WTC11 (cell line): Measurements from ENCODE around the gene CDH12. TPM values are rescaled to one million over a fixed set of nuclear protein-coding genes. Genes with fewer than 3 reads are reported as not detected.

ENCODE experiments used
- ATAC-seq: fragments of 200-7000 bp; cut with Tn5 transposase; 2 replicates; pipeline ENCODE4 v1.10.0; 2021; ENCODE audit warnings: mild to moderate bottlenecking, moderate library complexity
- CTCF ChIA-PET: fragments of 300-600 bp; sonication (Branson Sonifier 250); formaldehyde crosslinking; loops from one replicate; lab custom pipeline; 2021; ENCODE audit warnings: antibody characterized with exemption; lab: Charles Lee
- POLR2A ChIA-PET: fragments of 350-600 bp; sonication (Branson Sonifier 250); formaldehyde crosslinking; loops from one replicate; lab custom pipeline; 2021; ENCODE audit warnings: antibody characterized with exemption; lab: Charles Lee
- DNase-seq: peaks from one replicate; pipeline ENCODE4 v3.0.0; 2021; ENCODE audit warnings: low spot score
- H3K27ac Mint-ChIP-seq: 2 replicates; pipeline ENCODE4 v1.8.0; 2021; ENCODE audit warnings: mixed read lengths
- H3K27me3 Mint-ChIP-seq: 2 replicates; pipeline ENCODE4 v1.8.0; 2021; ENCODE audit warnings: low read depth, mild to moderate bottlenecking, moderate library complexity, mixed read lengths
- H3K36me3 Mint-ChIP-seq: 2 replicates; pipeline ENCODE4 v1.8.0; 2021; ENCODE audit warnings: mixed read lengths
- H3K4me1 Mint-ChIP-seq: 2 replicates; pipeline ENCODE4 v1.8.0; 2022; ENCODE audit warnings: mixed read lengths
- H3K4me3 Mint-ChIP-seq: 2 replicates; pipeline ENCODE4 v1.8.0; 2021; ENCODE audit warnings: mild to moderate bottlenecking, moderate library complexity, mixed read lengths
- H3K9me3 Mint-ChIP-seq: 2 replicates; pipeline ENCODE4 v1.8.0; 2021; ENCODE audit warnings: mixed read lengths
- CBFB ChIP-seq: sonication (generic); formaldehyde crosslinking; IDR thresholded peaks from 2 replicates; pipeline ENCODE4 v1.8.1; 2022; ENCODE audit warnings: mild to moderate bottlenecking, low read depth, missing genetic modification reagents
- CDX4 ChIP-seq: fragments of 250-450 bp; sonication (Bioruptor Pico); IDR thresholded peaks from 2 replicates; pipeline ENCODE4 v1.9.0; 2021; ENCODE audit warnings: moderate library complexity, mild to moderate bottlenecking, inconsistent platforms, borderline replicate concordance
- FOXP4 ChIP-seq: sonication (generic); formaldehyde crosslinking; IDR thresholded peaks from 2 replicates; pipeline ENCODE4 v1.8.0; 2022; ENCODE audit warnings: mild to moderate bottlenecking, missing genetic modification reagents
- JUN ChIP-seq: sonication (generic); formaldehyde crosslinking; IDR thresholded peaks from 2 replicates; pipeline ENCODE4 v1.8.0; 2023; ENCODE audit warnings: mild to moderate bottlenecking, missing genetic modification reagents
- NFATC4 ChIP-seq: fragments of 250-450 bp; sonication (Bioruptor Pico); IDR thresholded peaks from 2 replicates; pipeline ENCODE4 v1.9.0; 2021; ENCODE audit warnings: mild to moderate bottlenecking
- NR3C1 ChIP-seq: sonication (generic); formaldehyde crosslinking; conservative IDR thresholded peaks from 2 replicates; pipeline ENCODE4 v1.8.1; 2023; ENCODE audit warnings: low read depth, mild to moderate bottlenecking, missing genetic modification reagents
- ZNF416 ChIP-seq: fragments of 250-450 bp; sonication (Bioruptor Pico); IDR thresholded peaks from 2 replicates; pipeline ENCODE4 v1.9.0; 2021; ENCODE audit warnings: mild to moderate bottlenecking, inconsistent platforms
- ZNF671 ChIP-seq: fragments of 250-450 bp; sonication (Bioruptor Pico); IDR thresholded peaks from 2 replicates; pipeline ENCODE4 v1.8.0; 2021; ENCODE audit warnings: mild to moderate bottlenecking
- total RNA-seq: library from RNA; stranded (reverse); gene quantifications from 3 replicates; pipeline ENCODE4 v1.2.3, GENCODE V29; 2021
- TF ChIP-seq, protein P1 (sequence below): sonication (generic); formaldehyde crosslinking; IDR thresholded peaks from 2 replicates; pipeline ENCODE4 v1.8.1; 2023; ENCODE audit warnings: mild to moderate bottlenecking, missing genetic modification reagents
- TF ChIP-seq, protein P2 (sequence below): sonication (generic); formaldehyde crosslinking; IDR thresholded peaks from 2 replicates; pipeline ENCODE4 v1.8.1; 2022; ENCODE audit warnings: missing genetic modification reagents, borderline replicate concordance
- TF ChIP-seq, protein P3 (sequence below): sonication (generic); formaldehyde crosslinking; IDR thresholded peaks from 2 replicates; pipeline ENCODE4 v1.8.0; 2022; ENCODE audit warnings: missing genetic modification reagents
- TF ChIP-seq, protein P4 (sequence below): sonication (generic); formaldehyde crosslinking; conservative IDR thresholded peaks from 2 replicates; pipeline ENCODE4 v1.8.1; 2022; ENCODE audit warnings: mild to moderate bottlenecking, missing genetic modification reagents
- TF ChIP-seq, protein P5 (sequence below): sonication (generic); formaldehyde crosslinking; IDR thresholded peaks from 2 replicates; pipeline ENCODE4 v1.8.0; 2022; ENCODE audit warnings: mild to moderate bottlenecking, missing genetic modification reagents
- TF ChIP-seq, protein P6 (sequence below): sonication (generic); formaldehyde crosslinking; IDR thresholded peaks from 2 replicates; pipeline ENCODE4 v1.8.1; 2022; ENCODE audit warnings: low read depth, mild to moderate bottlenecking, moderate library complexity, missing genetic modification reagents, borderline replicate concordance

Gene CDH12
- total RNA-seq, 1 experiment from 2014 or later, result not detected

- ChIA-PET POLR2A (no interaction called here), CTCF (no interaction called here)
- Mint-ChIP-seq H3K36me3 (no peaks in the 10 kb centered on the region), H3K27me3 (no peaks in the 10 kb centered on the region), H3K9me3 (no peaks in the 10 kb centered on the region), H3K27ac (no peak overlapping the region), H3K4me3 (no peak overlapping the region), H3K4me1 (0 out of 2 replicates have a peak, but pooled peaks cover 4% of the 10 kb centered on the region)
- TF ChIP-seq CBFB (CRISPR knock-in tag) (no peak), JUN (CRISPR knock-in tag) (no peak), ZNF416 (no peak), NR3C1 (CRISPR knock-in tag) (no peak), FOXP4 (no peak), NFATC4 (CRISPR knock-in tag) (no peak), CDX4 (CRISPR knock-in tag) (no peak), ZNF671 (CRISPR knock-in tag) (no peak)
- TF ChIP-seq, protein P1, sequence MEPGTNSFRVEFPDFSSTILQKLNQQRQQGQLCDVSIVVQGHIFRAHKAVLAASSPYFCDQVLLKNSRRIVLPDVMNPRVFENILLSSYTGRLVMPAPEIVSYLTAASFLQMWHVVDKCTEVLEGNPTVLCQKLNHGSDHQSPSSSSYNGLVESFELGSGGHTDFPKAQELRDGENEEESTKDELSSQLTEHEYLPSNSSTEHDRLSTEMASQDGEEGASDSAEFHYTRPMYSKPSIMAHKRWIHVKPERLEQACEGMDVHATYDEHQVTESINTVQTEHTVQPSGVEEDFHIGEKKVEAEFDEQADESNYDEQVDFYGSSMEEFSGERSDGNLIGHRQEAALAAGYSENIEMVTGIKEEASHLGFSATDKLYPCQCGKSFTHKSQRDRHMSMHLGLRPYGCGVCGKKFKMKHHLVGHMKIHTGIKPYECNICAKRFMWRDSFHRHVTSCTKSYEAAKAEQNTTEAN (CRISPR knock-in tag), result no peak
- TF ChIP-seq, protein P2, sequence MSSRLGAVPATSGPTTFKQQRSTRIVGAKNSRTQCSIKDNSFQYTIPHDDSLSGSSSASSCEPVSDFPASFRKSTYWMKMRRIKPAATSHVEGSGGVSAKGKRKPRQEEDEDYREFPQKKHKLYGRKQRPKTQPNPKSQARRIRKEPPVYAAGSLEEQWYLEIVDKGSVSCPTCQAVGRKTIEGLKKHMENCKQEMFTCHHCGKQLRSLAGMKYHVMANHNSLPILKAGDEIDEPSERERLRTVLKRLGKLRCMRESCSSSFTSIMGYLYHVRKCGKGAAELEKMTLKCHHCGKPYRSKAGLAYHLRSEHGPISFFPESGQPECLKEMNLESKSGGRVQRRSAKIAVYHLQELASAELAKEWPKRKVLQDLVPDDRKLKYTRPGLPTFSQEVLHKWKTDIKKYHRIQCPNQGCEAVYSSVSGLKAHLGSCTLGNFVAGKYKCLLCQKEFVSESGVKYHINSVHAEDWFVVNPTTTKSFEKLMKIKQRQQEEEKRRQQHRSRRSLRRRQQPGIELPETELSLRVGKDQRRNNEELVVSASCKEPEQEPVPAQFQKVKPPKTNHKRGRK (CRISPR knock-in tag), result no peak
- TF ChIP-seq, protein P3, sequence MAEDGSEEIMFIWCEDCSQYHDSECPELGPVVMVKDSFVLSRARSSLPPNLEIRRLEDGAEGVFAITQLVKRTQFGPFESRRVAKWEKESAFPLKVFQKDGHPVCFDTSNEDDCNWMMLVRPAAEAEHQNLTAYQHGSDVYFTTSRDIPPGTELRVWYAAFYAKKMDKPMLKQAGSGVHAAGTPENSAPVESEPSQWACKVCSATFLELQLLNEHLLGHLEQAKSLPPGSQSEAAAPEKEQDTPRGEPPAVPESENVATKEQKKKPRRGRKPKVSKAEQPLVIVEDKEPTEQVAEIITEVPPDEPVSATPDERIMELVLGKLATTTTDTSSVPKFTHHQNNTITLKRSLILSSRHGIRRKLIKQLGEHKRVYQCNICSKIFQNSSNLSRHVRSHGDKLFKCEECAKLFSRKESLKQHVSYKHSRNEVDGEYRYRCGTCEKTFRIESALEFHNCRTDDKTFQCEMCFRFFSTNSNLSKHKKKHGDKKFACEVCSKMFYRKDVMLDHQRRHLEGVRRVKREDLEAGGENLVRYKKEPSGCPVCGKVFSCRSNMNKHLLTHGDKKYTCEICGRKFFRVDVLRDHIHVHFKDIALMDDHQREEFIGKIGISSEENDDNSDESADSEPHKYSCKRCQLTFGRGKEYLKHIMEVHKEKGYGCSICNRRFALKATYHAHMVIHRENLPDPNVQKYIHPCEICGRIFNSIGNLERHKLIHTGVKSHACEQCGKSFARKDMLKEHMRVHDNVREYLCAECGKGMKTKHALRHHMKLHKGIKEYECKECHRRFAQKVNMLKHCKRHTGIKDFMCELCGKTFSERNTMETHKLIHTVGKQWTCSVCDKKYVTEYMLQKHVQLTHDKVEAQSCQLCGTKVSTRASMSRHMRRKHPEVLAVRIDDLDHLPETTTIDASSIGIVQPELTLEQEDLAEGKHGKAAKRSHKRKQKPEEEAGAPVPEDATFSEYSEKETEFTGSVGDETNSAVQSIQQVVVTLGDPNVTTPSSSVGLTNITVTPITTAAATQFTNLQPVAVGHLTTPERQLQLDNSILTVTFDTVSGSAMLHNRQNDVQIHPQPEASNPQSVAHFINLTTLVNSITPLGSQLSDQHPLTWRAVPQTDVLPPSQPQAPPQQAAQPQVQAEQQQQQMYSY (CRISPR knock-in tag), result no peak
- TF ChIP-seq, protein P4, sequence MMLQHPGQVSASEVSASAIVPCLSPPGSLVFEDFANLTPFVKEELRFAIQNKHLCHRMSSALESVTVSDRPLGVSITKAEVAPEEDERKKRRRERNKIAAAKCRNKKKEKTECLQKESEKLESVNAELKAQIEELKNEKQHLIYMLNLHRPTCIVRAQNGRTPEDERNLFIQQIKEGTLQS, result no peak
- TF ChIP-seq, protein P5, sequence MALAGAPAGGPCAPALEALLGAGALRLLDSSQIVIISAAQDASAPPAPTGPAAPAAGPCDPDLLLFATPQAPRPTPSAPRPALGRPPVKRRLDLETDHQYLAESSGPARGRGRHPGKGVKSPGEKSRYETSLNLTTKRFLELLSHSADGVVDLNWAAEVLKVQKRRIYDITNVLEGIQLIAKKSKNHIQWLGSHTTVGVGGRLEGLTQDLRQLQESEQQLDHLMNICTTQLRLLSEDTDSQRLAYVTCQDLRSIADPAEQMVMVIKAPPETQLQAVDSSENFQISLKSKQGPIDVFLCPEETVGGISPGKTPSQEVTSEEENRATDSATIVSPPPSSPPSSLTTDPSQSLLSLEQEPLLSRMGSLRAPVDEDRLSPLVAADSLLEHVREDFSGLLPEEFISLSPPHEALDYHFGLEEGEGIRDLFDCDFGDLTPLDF, result no peak
- TF ChIP-seq, protein P6, sequence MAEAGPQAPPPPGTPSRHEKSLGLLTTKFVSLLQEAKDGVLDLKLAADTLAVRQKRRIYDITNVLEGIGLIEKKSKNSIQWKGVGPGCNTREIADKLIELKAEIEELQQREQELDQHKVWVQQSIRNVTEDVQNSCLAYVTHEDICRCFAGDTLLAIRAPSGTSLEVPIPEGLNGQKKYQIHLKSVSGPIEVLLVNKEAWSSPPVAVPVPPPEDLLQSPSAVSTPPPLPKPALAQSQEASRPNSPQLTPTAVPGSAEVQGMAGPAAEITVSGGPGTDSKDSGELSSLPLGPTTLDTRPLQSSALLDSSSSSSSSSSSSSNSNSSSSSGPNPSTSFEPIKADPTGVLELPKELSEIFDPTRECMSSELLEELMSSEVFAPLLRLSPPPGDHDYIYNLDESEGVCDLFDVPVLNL (CRISPR knock-in tag), result no peak
- ATAC-seq, result no peak
- no peak for DNase-seq
These were observed 15.3 kb downstream of the CDH12 start for GRCh38 chr5:22837803-22838202.
